HepG2 (cell line): ENCODE data around the gene ADAMTSL3. TPM values are rescaled to one million over a fixed set of nuclear protein-coding genes. Genes with fewer than 3 reads are reported as not detected.

ENCODE experiments used
- ATAC-seq: fragments of 200-7000 bp; cut with Tn5 transposase; 3 replicates; pipeline ENCODE4 v1.9.1; 2020; ENCODE audit warnings: mild to moderate bottlenecking, moderate library complexity
- BruUV-seq: library from RNA; stranded (reverse); fragments of 400-500 nt; replicated peaks from 2 replicates; lab custom pipeline; 2021; lab: Mats Ljungman, UMichigan
- CTCF ChIA-PET: fragments of 300-600 bp; formaldehyde crosslinking; extraction: SDS; loops from one replicate; lab custom pipeline; 2021; ENCODE audit warnings: low total read pairs, inconsistent platforms, low intra/inter-chr PET ratio; lab: Yijun Ruan, JAX
- POLR2A ChIA-PET: fragments of 350-600 bp; sonication (Branson Sonifier 250); formaldehyde crosslinking; loops from one replicate; lab custom pipeline; 2020; ENCODE audit warnings: antibody characterized with exemption, inconsistent platforms; lab: Yijun Ruan, JAX
- DNase-seq: peaks from one replicate; pipeline ENCODE4 v3.0.0-alpha.2; 2015; ENCODE audit warnings: low spot score
- FAIRE-seq: peaks from 3 replicates; lab custom pipeline; 2011; peaks lifted over from hg19 to GRCh38; lab: Jason Lieb, UNC
- H2AFZ ChIP-seq: one replicate; pipeline ENCODE4 v1.6.1; 2011; ENCODE audit warnings: low read length, inconsistent platforms
- H3K27ac ChIP-seq: fragments of 300-600 bp; 3 replicates; pipeline ENCODE4 v1.8.0; 2011; ENCODE audit warnings: mixed run types, mild to moderate bottlenecking, mixed read lengths, low read length, inconsistent platforms; ENCODE audit not compliant: insufficient read depth; ENCODE audit errors: extremely low read length
- H3K27me3 ChIP-seq, 2 experiments: fragments of 200-600 bp in 1 of 2; 2 replicates in 1 of 2; 3 replicates in 1 of 2; pipeline versions ENCODE4 v1.6.0 to v1.8.0; 2011; ENCODE audit warnings: low read length in 2 of 2, mild to moderate bottlenecking in 2 of 2, moderate library complexity in 2 of 2, inconsistent platforms in 1 of 2; ENCODE audit not compliant: insufficient read depth in 2 of 2, control insufficient read depth in 1 of 2
- H3K36me3 ChIP-seq, 2 experiments: fragments of 200-600 bp in 1 of 2; replicated peaks in 1 of 2; 2 replicates in 1 of 2; 3 replicates in 1 of 2; pipeline versions ENCODE4 v1.5.1 to v1.8.0; 2011; ENCODE audit warnings: low read length in 2 of 2, inconsistent platforms in 1 of 2; ENCODE audit not compliant: insufficient read depth in 2 of 2, control insufficient read depth in 1 of 2
- H3K4me1 ChIP-seq: 2 replicates; pipeline ENCODE4 v1.5.1; 2012; ENCODE audit warnings: low read length, inconsistent platforms; ENCODE audit not compliant: insufficient read depth
- H3K4me2 ChIP-seq: 2 replicates; pipeline ENCODE4 v1.6.0; 2011; ENCODE audit warnings: low read depth, low read length, inconsistent platforms
- H3K4me3 ChIP-seq, 3 experiments: fragments of 200-600 bp in 1 of 3; sonication (generic), shearing (Covaris generic) in 1 of 3; replicated peaks in 1 of 3; 2 replicates each; pipeline ENCODE4 v1.5.1; 2011 to 2016; ENCODE audit warnings: low read length in 3 of 3, inconsistent platforms in 2 of 3, low read depth in 2 of 3, mild to moderate bottlenecking in 2 of 3, control low read depth in 1 of 3, mixed read lengths in 1 of 3; ENCODE audit not compliant: insufficient read depth in 1 of 3
- H3K79me2 ChIP-seq: one replicate; pipeline ENCODE4 v1.6.1; 2011; ENCODE audit warnings: low read length, inconsistent platforms; ENCODE audit not compliant: insufficient read depth
- H3K9ac ChIP-seq: 2 replicates; pipeline ENCODE4 v1.6.0; 2011; ENCODE audit warnings: mild to moderate bottlenecking, low read depth, low read length, inconsistent platforms; ENCODE audit not compliant: insufficient read depth
- H3K9me3 ChIP-seq: 2 replicates; pipeline ENCODE4 v1.5.1; 2012; ENCODE audit warnings: mild to moderate bottlenecking, low read length
- H4K20me1 ChIP-seq: 2 replicates; pipeline ENCODE4 v1.6.0; 2011; ENCODE audit warnings: inconsistent platforms, mild to moderate bottlenecking, low read length, moderate library complexity; ENCODE audit not compliant: insufficient read depth
- DNMT1 ChIP-seq: sonication (generic); formaldehyde crosslinking; IDR thresholded peaks from 2 replicates; pipeline ENCODE4 v1.5.1; 2020; ENCODE audit warnings: mild to moderate bottlenecking, missing genetic modification reagents
- EED ChIP-seq: sonication (generic); formaldehyde crosslinking; IDR thresholded peaks from 2 replicates; pipeline ENCODE4 v1.5.0; 2020; ENCODE audit warnings: mild to moderate bottlenecking, missing genetic modification reagents
- FOXA1 ChIP-seq, 2 experiments: fragments of 450-650 bp in 1 of 2; sonication (generic) in 1 of 2; formaldehyde crosslinking in 1 of 2; IDR thresholded peaks; 2 replicates each; pipeline versions ENCODE4 v1.4.0 to v1.6.1; 2016 to 2020; ENCODE audit warnings: missing genetic modification reagents in 1 of 2
- GZF1 ChIP-seq: sonication (generic); formaldehyde crosslinking; IDR thresholded peaks from 2 replicates; pipeline ENCODE4 v1.5.1; 2020; ENCODE audit warnings: mild to moderate bottlenecking, missing genetic modification reagents
- KDM6A ChIP-seq: IDR thresholded peaks from 2 replicates; pipeline ENCODE4 v1.6.1; 2016; ENCODE audit warnings: low read depth
- U2AF1 ChIP-seq: fragments of 200-400 bp; formaldehyde crosslinking; optimal IDR thresholded peaks from 2 replicates; pipeline ENCODE3; 2017; ENCODE audit warnings: mild to moderate bottlenecking, low read depth, low read length
- ZBTB7A ChIP-seq: sonication (generic); formaldehyde crosslinking; IDR thresholded peaks from 2 replicates; pipeline ENCODE4 v1.8.0; 2022; ENCODE audit warnings: mild to moderate bottlenecking, missing genetic modification reagents
- ZNF337 ChIP-seq: sonication (generic); formaldehyde crosslinking; IDR thresholded peaks from 2 replicates; pipeline ENCODE4 v1.5.1; 2020; ENCODE audit warnings: missing genetic modification reagents, low read depth, mild to moderate bottlenecking, borderline replicate concordance
- ZNF644 ChIP-seq: IDR thresholded peaks from 2 replicates; pipeline ENCODE4 v1.6.1; 2016; ENCODE audit warnings: low read depth
- ZNF737 ChIP-seq: sonication (generic); formaldehyde crosslinking; IDR thresholded peaks from 2 replicates; pipeline ENCODE4 v1.5.0; 2020; ENCODE audit warnings: missing genetic modification reagents, mild to moderate bottlenecking, borderline replicate concordance
- WGBS: methylation state at CpG from one replicate; pipeline ENCODE4 v1.1.6; 2017; ENCODE audit warnings: low lambda C conversion rate; 5-methylcytosine and 5-hydroxymethylcytosine counted together
- in situ Hi-C: cut with HindIII; loops from 2 replicates; pipeline ENCODE4 v1.10.0; 2017; ENCODE audit warnings: low pct_unique_long_range_greater_than_20kb; ENCODE audit not compliant: extremely low pct_ligation_motif_present
- intact Hi-C: fragments of 100-400 bp; cut with micrococcal nuclease; formaldehyde crosslinking; loops from one replicate; pipeline ENCODE4 v1.10.0; 2022; ENCODE audit not compliant: unreplicated experiment
- polyA plus RNA-seq, 8 experiments: library from polyadenylated mRNA; depleted of rRNA in 3 of 8; stranded (reverse) in 7 of 8; unstranded in 1 of 8; fragments of >200 nt; fragmentation: Illumina TruSeq in 4 of 8; extraction: Trizol in 4 of 8; gene quantifications; 2 replicates each; pipeline versions ENCODE4 v1.2.1 to v1.2.3, GENCODE V29; 2011 to 2016; ENCODE audit warnings: low read depth in 4 of 8, missing spikeins in 1 of 8, mixed read lengths in 1 of 8; ENCODE audit not compliant: insufficient read depth in 1 of 8
- total RNA-seq, 5 experiments: library from RNA; depleted of rRNA; stranded (reverse); fragments of >200 nt; fragmentation: Illumina TruSeq; extraction: Trizol; gene quantifications; 2 replicates each; pipeline ENCODE4 v1.2.3, GENCODE V29; 2016; ENCODE audit warnings: low read depth in 1 of 5
- TF ChIP-seq, protein P1 (sequence below): IDR thresholded peaks from 2 replicates; pipeline ENCODE4 v1.6.1; 2016; ENCODE audit warnings: low read depth, control low read depth
- TF ChIP-seq, protein P2 (sequence below): sonication (generic); formaldehyde crosslinking; conservative IDR thresholded peaks from 2 replicates; pipeline ENCODE4 v1.4.0; 2020; ENCODE audit warnings: missing genetic modification reagents
- TF ChIP-seq, protein P3 (sequence below): sonication (generic); formaldehyde crosslinking; IDR thresholded peaks from 2 replicates; pipeline ENCODE4 v1.5.1; 2020; ENCODE audit warnings: missing genetic modification reagents, mild to moderate bottlenecking, borderline replicate concordance
- TF ChIP-seq, protein P4 (sequence below): sonication (generic); formaldehyde crosslinking; IDR thresholded peaks from 2 replicates; pipeline ENCODE4 v1.8.0; 2022; ENCODE audit warnings: mild to moderate bottlenecking, missing genetic modification reagents; ENCODE audit not compliant: insufficient replicate concordance

ADAMTSL3 gene
- total and polyA plus RNA-seq, 2 of the 13 experiments (the other 11 are each of a cell fraction or from before 2014, with no cell fraction given) = 0.04 to 0.09 TPM

DNA sequence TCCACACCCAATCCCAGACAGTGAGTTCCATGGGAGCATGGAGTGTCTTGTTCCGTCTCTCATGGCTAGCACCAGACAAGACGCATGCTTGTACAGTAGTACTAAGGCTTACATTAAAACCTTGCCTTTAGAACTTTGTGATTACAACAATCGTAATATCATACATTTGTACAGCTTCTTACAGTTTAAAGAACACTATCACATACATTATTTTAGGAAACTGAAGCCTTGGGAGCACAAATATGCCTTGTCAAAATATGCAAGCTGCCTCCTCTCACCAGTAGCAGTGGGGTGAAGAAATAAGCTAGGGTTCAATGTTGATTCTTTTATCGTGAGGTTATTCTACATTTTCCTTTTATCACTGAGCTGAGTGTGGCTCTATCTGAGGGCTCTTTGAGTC is 36.8 kb downstream of the ADAMTSL3 start:
- Histone ChIP-seq H3K4me1 (peaks cover 6% of the 10 kb centered on the region; the same call in 1 of the 2 replicates), H4K20me1 (no peaks in the 10 kb centered on the region), H3K79me2 (no peaks in the 10 kb centered on the region), H3K36me3 (no peaks in the 10 kb centered on the region), H2AFZ (no peak overlapping the region), H3K27ac (no peak overlapping the region), H3K4me2 (no peak overlapping the region), H3K9me3 (no peaks in the 10 kb centered on the region), H3K4me3 (no peak overlapping the region), H3K27me3 (no peaks in the 10 kb centered on the region; a peak in 1 of 5 replicates), H3K9ac (no peak overlapping the region)
- FAIRE-seq (no peak), ATAC-seq (no peak), DNase-seq (no peak)
- 52% methylated on average over 4 of the region's 4 CpGs for WGBS
- in situ Hi-C loops = no loop called here
- no peak for TF ChIP-seq EED (CRISPR knock-in tag)
- no peak for TF ChIP-seq ZNF644 (CRISPR knock-in tag)
- TF ChIP-seq, protein P1, sequence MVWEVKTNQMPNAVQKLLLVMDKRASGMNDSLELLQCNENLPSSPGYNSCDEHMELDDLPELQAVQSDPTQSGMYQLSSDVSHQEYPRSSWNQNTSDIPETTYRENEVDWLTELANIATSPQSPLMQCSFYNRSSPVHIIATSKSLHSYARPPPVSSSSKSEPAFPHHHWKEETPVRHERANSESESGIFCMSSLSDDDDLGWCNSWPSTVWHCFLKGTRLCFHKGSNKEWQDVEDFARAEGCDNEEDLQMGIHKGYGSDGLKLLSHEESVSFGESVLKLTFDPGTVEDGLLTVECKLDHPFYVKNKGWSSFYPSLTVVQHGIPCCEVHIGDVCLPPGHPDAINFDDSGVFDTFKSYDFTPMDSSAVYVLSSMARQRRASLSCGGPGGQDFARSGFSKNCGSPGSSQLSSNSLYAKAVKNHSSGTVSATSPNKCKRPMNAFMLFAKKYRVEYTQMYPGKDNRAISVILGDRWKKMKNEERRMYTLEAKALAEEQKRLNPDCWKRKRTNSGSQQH = no peak
- TF ChIP-seq U2AF1 = no peak
- TF ChIP-seq, protein P2, sequence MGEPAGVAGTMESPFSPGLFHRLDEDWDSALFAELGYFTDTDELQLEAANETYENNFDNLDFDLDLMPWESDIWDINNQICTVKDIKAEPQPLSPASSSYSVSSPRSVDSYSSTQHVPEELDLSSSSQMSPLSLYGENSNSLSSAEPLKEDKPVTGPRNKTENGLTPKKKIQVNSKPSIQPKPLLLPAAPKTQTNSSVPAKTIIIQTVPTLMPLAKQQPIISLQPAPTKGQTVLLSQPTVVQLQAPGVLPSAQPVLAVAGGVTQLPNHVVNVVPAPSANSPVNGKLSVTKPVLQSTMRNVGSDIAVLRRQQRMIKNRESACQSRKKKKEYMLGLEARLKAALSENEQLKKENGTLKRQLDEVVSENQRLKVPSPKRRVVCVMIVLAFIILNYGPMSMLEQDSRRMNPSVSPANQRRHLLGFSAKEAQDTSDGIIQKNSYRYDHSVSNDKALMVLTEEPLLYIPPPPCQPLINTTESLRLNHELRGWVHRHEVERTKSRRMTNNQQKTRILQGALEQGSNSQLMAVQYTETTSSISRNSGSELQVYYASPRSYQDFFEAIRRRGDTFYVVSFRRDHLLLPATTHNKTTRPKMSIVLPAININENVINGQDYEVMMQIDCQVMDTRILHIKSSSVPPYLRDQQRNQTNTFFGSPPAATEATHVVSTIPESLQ (CRISPR knock-in tag) = no peak
- TF ChIP-seq DNMT1 (CRISPR knock-in tag) = no peak
- no peak for TF ChIP-seq KDM6A (CRISPR knock-in tag)
- TF ChIP-seq, protein P3, sequence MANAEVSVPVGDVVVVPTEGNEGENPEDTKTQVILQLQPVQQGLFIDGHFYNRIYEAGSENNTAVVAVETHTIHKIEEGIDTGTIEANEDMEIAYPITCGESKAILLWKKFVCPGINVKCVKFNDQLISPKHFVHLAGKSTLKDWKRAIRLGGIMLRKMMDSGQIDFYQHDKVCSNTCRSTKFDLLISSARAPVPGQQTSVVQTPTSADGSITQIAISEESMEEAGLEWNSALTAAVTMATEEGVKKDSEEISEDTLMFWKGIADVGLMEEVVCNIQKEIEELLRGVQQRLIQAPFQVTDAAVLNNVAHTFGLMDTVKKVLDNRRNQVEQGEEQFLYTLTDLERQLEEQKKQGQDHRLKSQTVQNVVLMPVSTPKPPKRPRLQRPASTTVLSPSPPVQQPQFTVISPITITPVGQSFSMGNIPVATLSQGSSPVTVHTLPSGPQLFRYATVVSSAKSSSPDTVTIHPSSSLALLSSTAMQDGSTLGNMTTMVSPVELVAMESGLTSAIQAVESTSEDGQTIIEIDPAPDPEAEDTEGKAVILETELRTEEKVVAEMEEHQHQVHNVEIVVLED (CRISPR knock-in tag) = no peak
- no peak for TF ChIP-seq FOXA1 (IDR thresholded peaks at IDR 0.05)
- TF ChIP-seq FOXA1 (CRISPR knock-in tag; IDR thresholded peaks at IDR 0.05) = no peak
- no peak for TF ChIP-seq ZNF737 (CRISPR knock-in tag)
- TF ChIP-seq GZF1 (CRISPR knock-in tag) = no peak
- no peak for TF ChIP-seq ZBTB7A (CRISPR knock-in tag)
- TF ChIP-seq, protein P4, sequence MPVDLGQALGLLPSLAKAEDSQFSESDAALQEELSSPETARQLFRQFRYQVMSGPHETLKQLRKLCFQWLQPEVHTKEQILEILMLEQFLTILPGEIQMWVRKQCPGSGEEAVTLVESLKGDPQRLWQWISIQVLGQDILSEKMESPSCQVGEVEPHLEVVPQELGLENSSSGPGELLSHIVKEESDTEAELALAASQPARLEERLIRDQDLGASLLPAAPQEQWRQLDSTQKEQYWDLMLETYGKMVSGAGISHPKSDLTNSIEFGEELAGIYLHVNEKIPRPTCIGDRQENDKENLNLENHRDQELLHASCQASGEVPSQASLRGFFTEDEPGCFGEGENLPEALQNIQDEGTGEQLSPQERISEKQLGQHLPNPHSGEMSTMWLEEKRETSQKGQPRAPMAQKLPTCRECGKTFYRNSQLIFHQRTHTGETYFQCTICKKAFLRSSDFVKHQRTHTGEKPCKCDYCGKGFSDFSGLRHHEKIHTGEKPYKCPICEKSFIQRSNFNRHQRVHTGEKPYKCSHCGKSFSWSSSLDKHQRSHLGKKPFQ (CRISPR knock-in tag) = no peak
- no peak for TF ChIP-seq ZNF337 (CRISPR knock-in tag)
- no TSS peak for BruUV-seq
- POLR2A ChIA-PET = no interaction called here
- CTCF ChIA-PET = no interaction called here
- intact Hi-C loops = no loop called here
